HUES64 (cell line): ENCODE results near the gene PRSS38.

Source experiments
- H3K27ac ChIP-seq: 2 replicates; pipeline ENCODE4 v1.7.0; 2013; ENCODE audit warnings: low read depth, low read length, inconsistent platforms
- H3K27me3 ChIP-seq: 2 replicates; pipeline ENCODE4 v1.6.1; 2013; ENCODE audit warnings: mild to moderate bottlenecking, low read length; ENCODE audit not compliant: insufficient read depth
- H3K36me3 ChIP-seq: 2 replicates; pipeline ENCODE4 v1.6.1; 2013; ENCODE audit warnings: mild to moderate bottlenecking, low read length; ENCODE audit not compliant: insufficient read depth
- H3K4me1 ChIP-seq: 2 replicates; pipeline ENCODE4 v1.6.1; 2013; ENCODE audit warnings: mild to moderate bottlenecking, low read length, moderate library complexity; ENCODE audit not compliant: insufficient read depth
- H3K4me3 ChIP-seq: 2 replicates; pipeline ENCODE4 v1.5.1; 2013; ENCODE audit warnings: mild to moderate bottlenecking, low read length, moderate library complexity
- H3K9ac ChIP-seq: 2 replicates; pipeline ENCODE4 v1.6.1; 2013; ENCODE audit warnings: mild to moderate bottlenecking, low read depth, low read length
- H3K9me3 ChIP-seq: 2 replicates; pipeline ENCODE4 v1.6.1; 2013; ENCODE audit warnings: low read depth, low read length; ENCODE audit not compliant: insufficient read depth
- WGBS: fragments of 150-250, 120-280 bp; methylation state at CpG from one replicate; pipeline ENCODE4 v1.1.7; 2013; ENCODE audit warnings: missing lambda C conversion rate; 5-methylcytosine and 5-hydroxymethylcytosine counted together

PRSS38 gene

DNA sequence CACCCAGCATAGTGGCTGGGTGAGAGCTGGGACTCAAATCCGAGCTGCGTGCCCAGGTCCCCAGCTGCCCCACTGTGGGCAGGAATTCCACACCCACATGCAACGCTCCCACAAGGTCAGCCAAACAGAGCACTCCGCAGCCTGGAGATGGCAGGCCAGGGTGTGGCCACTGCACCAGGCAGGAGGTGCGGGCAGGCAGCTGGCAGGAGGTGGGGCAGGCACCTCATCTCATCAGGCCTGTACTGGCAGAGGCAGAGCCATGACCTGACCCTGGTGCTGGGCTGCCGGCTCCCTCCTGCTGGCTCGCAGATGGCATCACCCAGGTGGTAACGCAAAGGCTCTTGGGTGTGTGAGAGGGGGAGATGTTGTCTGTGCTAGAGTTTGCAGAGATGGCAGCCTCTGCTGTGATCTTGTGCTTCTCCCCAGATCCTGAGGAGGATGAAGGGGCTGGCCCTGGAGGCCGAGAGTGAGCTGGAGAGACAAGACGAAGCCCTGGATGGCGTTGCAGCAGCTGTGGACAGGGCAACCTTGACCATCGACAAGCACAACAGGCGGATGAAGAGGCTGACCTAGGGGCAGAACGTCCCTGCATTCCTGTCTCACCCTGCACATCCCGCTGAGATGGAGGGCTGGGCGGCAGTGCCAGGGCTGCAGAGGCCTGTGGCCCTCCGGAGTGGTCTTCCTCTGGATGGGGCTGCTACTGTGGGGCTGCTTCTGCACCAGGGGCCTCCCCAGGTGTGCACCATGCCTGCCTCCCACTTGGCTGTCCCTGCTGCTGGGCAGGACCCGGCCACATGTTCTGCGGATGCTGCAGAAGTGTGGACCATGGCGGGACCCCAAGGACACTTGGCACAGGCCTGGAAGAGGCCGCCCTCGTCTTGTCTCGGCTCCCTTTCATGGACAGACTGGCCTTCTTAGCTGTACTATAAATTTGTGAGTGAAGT is 35.1 kb upstream of the PRSS38 start:
- Histone ChIP-seq H3K36me3 (peaks cover 18% of the 10 kb centered on the region), H3K27ac (no peak overlapping the region), H3K9me3 (no peaks in the 10 kb centered on the region), H3K4me1 (no peaks in the 10 kb centered on the region), H3K9ac (no peak overlapping the region), H3K27me3 (no peaks in the 10 kb centered on the region), H3K4me3 (no peak overlapping the region)
- WGBS, result 95% methylated on average over 23 of the region's 23 CpGs

GRCh38 chr1:227781314-227781930 is 34.1 kb upstream of the PRSS38 start:
- Histone ChIP-seq H3K27me3 (peaks cover 9% of the 10 kb centered on the region), H3K4me1 (no peaks in the 10 kb centered on the region), H3K27ac (no peak overlapping the region), H3K4me3 (no peak overlapping the region), H3K9ac (no peak overlapping the region), H3K36me3 (peaks cover 11% of the 10 kb centered on the region), H3K9me3 (no peaks in the 10 kb centered on the region)
- WGBS, result 95% methylated on average over 15 of the region's 15 CpGs

DNA sequence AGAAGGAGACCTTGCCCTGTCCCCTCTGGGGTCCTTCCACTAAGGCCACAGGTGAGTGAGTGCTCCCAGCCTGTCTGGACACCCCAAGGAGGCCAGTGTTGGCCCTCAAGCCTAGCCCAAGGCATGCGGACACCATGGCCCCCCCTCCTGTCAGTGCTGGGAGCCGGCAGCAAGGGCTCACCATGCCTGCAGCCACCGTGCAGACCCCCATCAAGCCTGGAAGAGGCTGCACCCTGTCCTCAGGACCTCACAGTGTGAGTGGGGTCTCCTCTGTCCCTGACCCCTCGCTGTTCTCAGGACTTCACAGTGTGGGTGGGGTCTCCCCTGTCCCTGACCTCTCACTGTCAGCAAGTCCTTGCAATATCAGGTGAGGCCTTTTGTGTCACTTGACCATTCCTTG is 33.2 kb upstream of the PRSS38 start:
- no peak overlapping the region for H3K9ac ChIP-seq
- 0 out of 2 replicates have a peak, but pooled peaks cover 4% of the 10 kb centered on the region for H3K4me1 ChIP-seq
- no peak overlapping the region for H3K4me3 ChIP-seq
- peaks cover 17% of the 10 kb centered on the region for H3K27me3 ChIP-seq
- H3K36me3 ChIP-seq, result peaks cover 5% of the 10 kb centered on the region; the same call in 1 of the 2 replicates
- 94% methylated on average over 4 of the region's 4 CpGs for WGBS
- no peak overlapping the region for H3K27ac ChIP-seq
- no peaks in the 10 kb centered on the region for H3K9me3 ChIP-seq

DNA sequence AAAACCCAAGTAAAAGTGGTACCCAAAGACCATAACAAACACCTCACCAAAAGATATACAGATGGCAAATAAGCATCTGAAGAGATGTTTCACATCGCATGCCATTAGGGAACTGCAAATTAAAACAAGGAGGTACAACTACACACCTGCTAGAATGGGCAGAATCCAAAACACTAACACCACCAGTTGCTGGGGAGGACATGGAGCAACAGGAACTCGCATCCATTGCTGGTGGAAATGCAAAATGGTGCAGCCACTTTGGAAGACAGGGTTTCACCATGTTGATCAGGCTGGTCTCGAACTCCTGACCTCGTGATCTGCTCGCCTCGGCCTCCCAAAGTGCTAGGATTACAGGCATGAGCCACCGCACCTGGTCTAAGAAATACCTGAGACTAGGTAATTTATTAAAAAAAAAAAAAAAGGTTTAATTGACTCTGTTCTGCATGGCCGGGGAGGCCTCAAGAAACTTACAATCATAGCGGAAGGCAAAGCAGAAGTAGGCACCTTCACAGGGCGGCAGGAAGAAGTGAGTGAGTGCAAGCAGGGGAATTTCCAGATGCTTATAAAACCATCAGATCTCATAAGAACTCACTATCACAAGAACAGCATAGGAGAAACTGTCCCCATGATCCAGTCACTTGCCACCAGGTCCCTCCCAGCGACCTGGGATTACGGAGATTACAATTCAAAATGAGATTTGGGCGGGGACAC is 30.2 kb upstream of the PRSS38 start:
- H3K9ac ChIP-seq, result no peak overlapping the region
- peaks cover 42% of the 10 kb centered on the region for H3K27me3 ChIP-seq
- no peak overlapping the region for H3K4me3 ChIP-seq
- no peaks in the 10 kb centered on the region for H3K9me3 ChIP-seq
- peaks cover 8% of the 10 kb centered on the region; the same call in 1 of the 2 replicates for H3K4me1 ChIP-seq
- H3K27ac ChIP-seq, result no peak overlapping the region
- H3K36me3 ChIP-seq, result peaks cover 5% of the 10 kb centered on the region; the same call in 1 of the 2 replicates
- 89% methylated on average over 13 of the region's 13 CpGs for WGBS

DNA sequence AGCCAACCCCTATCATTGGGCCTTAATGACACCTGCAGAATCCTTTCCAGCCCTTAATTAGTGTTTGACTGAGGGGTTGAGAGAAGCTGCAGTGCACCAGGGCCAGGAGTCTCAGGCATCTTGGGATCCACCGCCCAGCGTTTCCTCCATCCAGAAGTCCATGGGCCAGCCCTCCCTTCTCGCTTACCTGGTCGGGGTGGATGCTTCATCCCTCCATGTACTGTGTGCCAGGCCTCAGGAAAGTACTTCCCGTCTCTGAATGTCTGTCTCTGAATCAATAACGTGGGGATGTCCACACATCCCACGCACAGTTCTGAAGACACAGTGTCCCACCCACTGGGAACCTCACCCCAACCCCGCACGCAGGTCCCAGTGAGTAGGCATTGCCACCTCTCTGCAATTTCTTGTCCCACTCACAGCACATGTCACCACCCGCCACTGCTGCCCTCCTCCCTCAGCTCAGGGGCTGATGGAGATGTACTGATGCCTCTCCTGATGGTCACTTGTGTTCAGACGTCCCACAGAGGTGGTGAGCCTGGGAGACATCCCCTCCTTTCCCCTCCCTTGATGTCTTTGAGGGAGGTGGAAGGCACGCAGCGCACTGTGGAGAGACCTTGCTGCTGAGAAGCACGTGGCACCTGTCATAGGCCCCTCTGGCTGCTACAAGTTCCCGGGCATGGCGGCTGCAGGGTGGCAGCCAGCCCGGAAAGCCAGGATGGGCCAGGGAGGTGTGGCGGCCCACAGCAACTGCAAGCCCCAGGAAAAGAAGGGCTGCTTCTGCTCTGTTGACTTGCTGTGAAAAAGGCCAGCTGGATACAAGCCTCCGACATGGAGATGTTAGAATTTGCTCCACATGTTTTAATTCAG is 29.4 kb upstream of the PRSS38 start:
- no peak overlapping the region for H3K9ac ChIP-seq
- WGBS, result 89% methylated on average over 19 of the region's 19 CpGs

GRCh38 chr1:227786673-227787512 is 28.6 kb upstream of the PRSS38 start:
- Histone ChIP-seq H3K4me3 (peak overlapping the region; percentile 82), H3K36me3 (no peaks in the 10 kb centered on the region), H3K4me1 (peaks cover 8% of the 10 kb centered on the region; the same call in 1 of the 2 replicates), H3K27me3 (peaks cover 42% of the 10 kb centered on the region), H3K9ac (peak overlapping the region; percentile 52), H3K9me3 (no peaks in the 10 kb centered on the region), H3K27ac (no peak overlapping the region)
- 69% methylated on average over 45 of the region's 45 CpGs for WGBS

More for the DNA sequence above, 29.4 kb upstream of the PRSS38 start:
- Histone ChIP-seq H3K4me1 (peaks cover 8% of the 10 kb centered on the region; the same call in 1 of the 2 replicates), H3K27me3 (peaks cover 42% of the 10 kb centered on the region), H3K9me3 (no peaks in the 10 kb centered on the region), H3K27ac (no peak overlapping the region), H3K36me3 (no peaks in the 10 kb centered on the region), H3K4me3 (no peak overlapping the region)

GRCh38 chr1:227787513-227788270 is 27.8 kb upstream of the PRSS38 start:
- peak overlapping the region; percentile 52 for H3K9ac ChIP-seq
- 1% methylated on average over 59 of the region's 60 CpGs for WGBS
- H3K4me3 ChIP-seq, result peak overlapping the region; percentile 82
- H3K4me1 ChIP-seq, result peaks cover 8% of the 10 kb centered on the region; the same call in 1 of the 2 replicates
- no peaks in the 10 kb centered on the region for H3K36me3 ChIP-seq
- peak overlapping the region; percentile 30; the same call in 1 of the 2 replicates for H3K27ac ChIP-seq
- H3K27me3 ChIP-seq, result peaks cover 42% of the 10 kb centered on the region
- H3K9me3 ChIP-seq, result no peaks in the 10 kb centered on the region

GRCh38 chr1:227788271-227789083 is 27.0 kb upstream of the PRSS38 start:
- H3K9me3 ChIP-seq, result no peaks in the 10 kb centered on the region
- H3K27ac ChIP-seq, result no peak overlapping the region
- H3K36me3 ChIP-seq, result no peaks in the 10 kb centered on the region
- peak overlapping the region; percentile 66 for H3K4me3 ChIP-seq
- peaks cover 9% of the 10 kb centered on the region; the same call in 1 of the 2 replicates for H3K4me1 ChIP-seq
- 1% methylated on average over 68 of the region's 68 CpGs for WGBS
- H3K27me3 ChIP-seq, result peaks cover 42% of the 10 kb centered on the region
- H3K9ac ChIP-seq, result no peak overlapping the region
